ENCODE data around the gene GP9. TPM values are rescaled to one million over a fixed set of nuclear protein-coding genes. Genes with fewer than 3 reads are reported as not detected.

Gene GP9
- polyA plus RNA-seq (2012; rRNA removed): not detected in 2 replicates
- polyA plus RNA-seq (2012; cell fraction: cytosol; rRNA removed): not detected in 2 replicates
- not detected in 2 replicates for polyA plus RNA-seq (2012; cell fraction: nucleus; rRNA removed)

DNA sequence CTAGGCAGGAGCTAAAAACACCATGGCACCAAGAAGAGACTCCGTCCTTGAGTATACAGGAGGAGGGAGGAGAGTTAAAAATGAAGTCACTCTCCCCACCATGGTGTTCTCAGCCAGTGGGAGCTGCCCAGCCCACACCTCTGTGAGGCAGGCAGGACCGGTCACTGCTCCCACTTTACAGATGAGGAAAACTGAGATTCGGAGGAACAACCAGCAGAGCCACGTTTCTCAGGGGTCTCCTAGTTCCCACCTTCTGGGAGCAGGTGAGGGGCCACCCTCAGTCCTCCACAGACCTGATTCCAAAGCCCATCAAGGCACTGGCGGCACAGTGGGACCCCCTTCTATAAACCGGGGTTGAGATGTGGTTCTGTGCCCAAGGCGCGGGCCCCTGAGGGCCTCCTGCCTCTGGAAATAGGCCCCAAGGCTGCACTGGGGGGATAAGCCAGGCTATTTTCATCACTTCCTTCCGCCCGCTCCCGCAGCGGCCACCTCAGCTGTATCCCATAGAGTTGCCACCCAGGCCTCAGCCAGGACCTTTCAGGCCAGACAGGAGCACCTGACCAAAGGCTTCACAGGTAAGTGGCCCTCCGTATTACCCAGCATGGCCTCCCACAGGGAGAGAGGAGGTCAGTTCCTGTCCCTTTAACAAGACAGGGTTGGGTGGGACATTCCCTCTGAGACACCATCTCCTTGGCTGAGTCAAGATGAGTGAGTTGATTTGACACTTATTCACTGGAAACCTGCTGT lies at the start of gene GP9:
Gene GP9 (plus strand): TSS at position 504 of the 747 bp plus-strand sequence. CDS start 961 bp downstream, outside the sequence.
- H3K36me3 ChIP-seq (replicated peaks in 1 of 2; ENCODE audit: control insufficient read depth in 1 of 2, insufficient read depth in 2 of 2, low read length in 1 of 2): no peaks in the 10 kb centered on the region
- ChIA-PET CTCF (interaction anchor here (0.8 to 1.6 kb wide), 2 partner anchors 89 to 185 kb away, joined by 4 to 5 read pairs; no protein-coding TSS in a partner anchor), POLR2A (no interaction called here)
- H2AFZ ChIP-seq (ENCODE audit: low read depth): no peak within 1 kb of the TSS
- H3K9me2 ChIP-seq: no peaks in the 10 kb centered on the region
- DNase-seq: no peak
- no peaks in the 10 kb centered on the region for H3K79me2 ChIP-seq (ENCODE audit: insufficient read depth)
- H3K9ac ChIP-seq: no peak within 1 kb of the TSS
- no peak within 1 kb of the TSS for H3K4me3 ChIP-seq (ENCODE audit: low read depth in 2 of 2, low read length in 1 of 2)
- no peaks in the 10 kb centered on the region for H4K20me1 ChIP-seq (ENCODE audit: insufficient read depth)
- H3K27ac ChIP-seq (ENCODE audit: low read depth in 2 of 2, low read length in 1 of 2): peak within 1 kb of the TSS in 1 of 2 experiments; percentile 50; a peak in 1 of 4 replicates
- H3K27me3 ChIP-seq (ENCODE audit: insufficient read depth): peaks cover 16% of the 10 kb centered on the region; the same call in 1 of the 2 replicates
- H3K9me3 ChIP-seq: no peaks in the 10 kb centered on the region
- H3F3A ChIP-seq (replicated peaks; ENCODE audit: insufficient read depth): no peaks in the 10 kb centered on the region
- no peak for TF ChIP-seq MXI1 (IDR thresholded peaks at IDR 0.05; ENCODE audit: low read depth, low read length)
- TF ChIP-seq RFX5 (IDR thresholded peaks at IDR 0.05; ENCODE audit: low read length): no peak
- no peak for TF ChIP-seq EP300 (IDR thresholded peaks at IDR 0.05; ENCODE audit: borderline replicate concordance in 1 of 2, low read depth in 1 of 2, low read length in 1 of 2)
- TF ChIP-seq CHD2 (IDR thresholded peaks at IDR 0.05; ENCODE audit: low read length, partially characterized antibody): no peak
- no peak for TF ChIP-seq SIN3A (IDR thresholded peaks at IDR 0.05; ENCODE audit: borderline replicate concordance, low read depth, low read length)
- no peak for TF ChIP-seq FOSL2 (IDR thresholded peaks at IDR 0.05; ENCODE audit: borderline replicate concordance, low read depth)
- TF ChIP-seq GATA2 (CRISPR knock-in tag; IDR thresholded peaks at IDR 0.05): no peak
- TF ChIP-seq NRF1 (IDR thresholded peaks at IDR 0.05; ENCODE audit: low read depth, low read length): no peak
- TF ChIP-seq POLR2AphosphoS5 (IDR thresholded peaks at IDR 0.05; ENCODE audit: low read depth, low read length): no peak
- no peak for TF ChIP-seq RXRA (IDR thresholded peaks at IDR 0.05; ENCODE audit: borderline replicate concordance, low read depth)
- no peak for TF ChIP-seq JUND (IDR thresholded peaks at IDR 0.05)
- TF ChIP-seq FOXM1 (IDR thresholded peaks at IDR 0.05; ENCODE audit: low read depth): no peak
- 83% methylated on average over 7 of the region's 13 CpGs for WGBS (ENCODE audit: low lambda C conversion rate)
- H3K4me2 ChIP-seq: no peak within 1 kb of the TSS
- H3K4me1 ChIP-seq (ENCODE audit: control insufficient read depth in 1 of 2, insufficient read depth in 2 of 2, low read depth in 1 of 2, low read length in 1 of 2): peaks cover 0 to 29% of the 10 kb centered on the region in 2 experiments; a peak in 1 of 4 replicates

DNA sequence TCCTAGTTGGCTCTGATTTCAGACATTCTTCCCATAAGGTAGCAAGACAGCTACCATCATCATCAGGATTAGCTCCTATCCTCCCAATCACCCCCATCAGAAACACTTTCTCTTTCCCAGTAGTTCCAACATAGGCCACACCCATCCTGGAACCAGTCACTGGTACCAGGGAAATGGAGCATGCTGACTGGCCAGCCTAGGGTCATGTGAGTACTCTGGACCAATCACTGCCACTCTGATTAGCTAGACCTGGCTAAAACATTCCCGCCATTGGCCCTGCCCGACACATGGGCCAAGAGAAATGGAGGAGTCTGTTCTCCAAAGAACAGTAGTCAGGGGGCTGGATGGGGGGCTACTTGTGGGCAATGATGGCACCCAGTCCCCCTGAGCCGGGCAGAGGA lies 47.1 kb upstream of the GP9 start:
- ChIA-PET POLR2A (no interaction called here), CTCF (interaction anchor here (1.0 to 7.3 kb wide), 6 partner anchors 10 to 43 kb away, joined by 3 to 46 read pairs (median 6); no protein-coding TSS in a partner anchor)
- no peak overlapping the region for H3K9ac ChIP-seq
- H3K9me3 ChIP-seq: no peaks in the 10 kb centered on the region
- DNase-seq: no peak
- WGBS (ENCODE audit: low lambda C conversion rate): 88% methylated on average over 3 of the region's 3 CpGs
- H4K20me1 ChIP-seq (ENCODE audit: insufficient read depth): no peaks in the 10 kb centered on the region
- H3K79me2 ChIP-seq (ENCODE audit: insufficient read depth): no peaks in the 10 kb centered on the region
- no peaks in the 10 kb centered on the region for H3F3A ChIP-seq (replicated peaks; ENCODE audit: insufficient read depth)
- H3K9me2 ChIP-seq: no peaks in the 10 kb centered on the region
- peaks cover 0 to 8% of the 10 kb centered on the region in 2 experiments; a peak in 1 of 4 replicates for H3K4me1 ChIP-seq (ENCODE audit: control insufficient read depth in 1 of 2, insufficient read depth in 2 of 2, low read depth in 1 of 2, low read length in 1 of 2)
- no peak overlapping the region for H3K4me3 ChIP-seq (ENCODE audit: low read depth in 2 of 2, low read length in 1 of 2)
- H3K36me3 ChIP-seq (replicated peaks in 1 of 2; ENCODE audit: control insufficient read depth in 1 of 2, insufficient read depth in 2 of 2, low read length in 1 of 2): no peaks in the 10 kb centered on the region
- no peak overlapping the region for H3K27ac ChIP-seq (ENCODE audit: low read depth in 2 of 2, low read length in 1 of 2)
- H3K4me2 ChIP-seq: no peak overlapping the region
- no peak for TF ChIP-seq TEAD4 (IDR thresholded peaks at IDR 0.05; ENCODE audit: borderline replicate concordance, insufficient read depth)
- no peak overlapping the region for H2AFZ ChIP-seq (ENCODE audit: low read depth)
- no peaks in the 10 kb centered on the region for H3K27me3 ChIP-seq (ENCODE audit: insufficient read depth)
